Neural progenitor cell (in vitro differentiated cells): ENCODE measurements around the gene WWOX.

Experiments used
- CTCF ChIP-seq: fragments of 200-600 bp; sonication (generic); IDR thresholded peaks from 2 replicates; pipeline ENCODE4 v1.5.1; 2017; ENCODE audit warnings: antibody characterized with exemption, mild to moderate bottlenecking
- EZH2 ChIP-seq: fragments of 200-600 bp; sonication (generic); IDR thresholded peaks from 2 replicates; pipeline ENCODE4 v1.6.1; 2017; ENCODE audit warnings: antibody characterized with exemption, mild to moderate bottlenecking, moderate library complexity
- EZH2phosphoT487 ChIP-seq: fragments of 200-600 bp; sonication (generic); IDR thresholded peaks from 2 replicates; pipeline ENCODE4 v1.6.1; 2017; ENCODE audit warnings: antibody characterized with exemption

- no peak for TF ChIP-seq CTCF
- TF ChIP-seq EZH2 = no peak
- TF ChIP-seq EZH2phosphoT487 = no peak
Observed at GRCh38 chr16:79217375-79218011, 1118.0 kb downstream of the WWOX start.
